Mucosa of rectum (tissue), 2 donors: ENCODE measurements around the gene OAF.

Experiments used
- H3K27ac ChIP-seq, 2 donors: one replicate each; pipeline ENCODE4 v1.7.0; 2013; ENCODE audit warnings: inconsistent platforms in 2 of 2, low read depth in 2 of 2, low read length in 2 of 2
- H3K27me3 ChIP-seq, 2 donors: one replicate each; pipeline ENCODE4 v1.7.0; 2013; ENCODE audit warnings: low read length in 2 of 2; ENCODE audit not compliant: control insufficient read depth in 2 of 2, insufficient read depth in 2 of 2
- H3K36me3 ChIP-seq, 2 donors: one replicate each; pipeline ENCODE4 v1.7.0; 2013; ENCODE audit warnings: low read length in 2 of 2; ENCODE audit not compliant: control insufficient read depth in 2 of 2, insufficient read depth in 2 of 2
- H3K4me1 ChIP-seq, 2 donors: one replicate each; pipeline ENCODE4 v1.7.0; 2013; ENCODE audit warnings: low read length in 2 of 2, mild to moderate bottlenecking in 1 of 2; ENCODE audit not compliant: control insufficient read depth in 2 of 2, insufficient read depth in 2 of 2
- H3K4me3 ChIP-seq, 2 donors: one replicate each; pipeline ENCODE4 v1.7.0; 2013; ENCODE audit warnings: low read length in 2 of 2
- H3K9ac ChIP-seq, 2 donors: one replicate each; pipeline ENCODE4 v1.7.0; 2013; ENCODE audit warnings: low read length in 2 of 2, low read depth in 1 of 2, mild to moderate bottlenecking in 1 of 2
- H3K9me3 ChIP-seq, 2 donors: one replicate each; pipeline ENCODE4 v1.7.0; 2013; ENCODE audit warnings: low read length in 2 of 2; ENCODE audit not compliant: control insufficient read depth in 2 of 2
- donor health status: healthy.
- donor health status: Normal muscosa, but diverticular disease.

Gene OAF

GRCh38 chr11:120238968-120239620 is 28.3 kb downstream of the OAF start:
- H3K4me3 ChIP-seq = no peak overlapping the region
- H3K9me3 ChIP-seq = no peaks in the 10 kb centered on the region
- H3K9ac ChIP-seq = no peak overlapping the region
- peaks cover 2 to 10% of the 10 kb centered on the region in 2 donors for H3K4me1 ChIP-seq
- H3K27me3 ChIP-seq = peaks cover 17 to 31% of the 10 kb centered on the region in 2 donors
- no peak overlapping the region for H3K27ac ChIP-seq
- H3K36me3 ChIP-seq = no peaks in the 10 kb centered on the region

GRCh38 chr11:120239713-120240640 is 29.1 kb downstream of the OAF start, which contains the start of gene POU2F3:
Gene POU2F3, plus strand, starts transcription at chr11:120240140. Its CDS starts 204 bp downstream, at chr11:120240344.
- Histone ChIP-seq H3K36me3 (no peaks in the 10 kb centered on the region), H3K9ac (no peak within 1 kb of the TSS), H3K4me3 (no peak within 1 kb of the TSS), H3K27me3 (peaks cover 17 to 31% of the 10 kb centered on the region in 2 donors), H3K27ac (no peak within 1 kb of the TSS), H3K4me1 (peaks cover 0 to 3% of the 10 kb centered on the region in 2 donors), H3K9me3 (no peaks in the 10 kb centered on the region)

- no peak overlapping the region for H3K9ac ChIP-seq
- no peaks in the 10 kb centered on the region for H3K9me3 ChIP-seq
- H3K27ac ChIP-seq = no peak overlapping the region
- peaks cover 0 to 3% of the 10 kb centered on the region in 2 donors for H3K4me1 ChIP-seq
- H3K36me3 ChIP-seq = no peaks in the 10 kb centered on the region
- H3K4me3 ChIP-seq = no peak overlapping the region
- peaks cover 17 to 33% of the 10 kb centered on the region in 2 donors for H3K27me3 ChIP-seq
Measured at GRCh38 chr11:120240866-120241265, 30.0 kb downstream of the OAF start.

GRCh38 chr11:120241277-120241676 is 30.4 kb downstream of the OAF start:
- Histone ChIP-seq H3K9me3 (no peaks in the 10 kb centered on the region), H3K36me3 (no peaks in the 10 kb centered on the region), H3K27ac (no peak overlapping the region), H3K4me3 (no peak overlapping the region), H3K9ac (no peak overlapping the region), H3K4me1 (peaks cover 0 to 3% of the 10 kb centered on the region in 2 donors), H3K27me3 (peaks cover 17 to 33% of the 10 kb centered on the region in 2 donors)

- Histone ChIP-seq H3K27ac (no peak overlapping the region), H3K4me1 (peaks cover 0 to 3% of the 10 kb centered on the region in 2 donors), H3K27me3 (peaks cover 18 to 33% of the 10 kb centered on the region in 2 donors), H3K9me3 (no peaks in the 10 kb centered on the region), H3K9ac (no peak overlapping the region), H3K36me3 (no peaks in the 10 kb centered on the region), H3K4me3 (no peak overlapping the region)
Measured at GRCh38 chr11:120243221-120243620, 32.4 kb downstream of the OAF start.

- Histone ChIP-seq H3K27ac (no peak overlapping the region), H3K4me1 (peaks cover 0 to 3% of the 10 kb centered on the region in 2 donors), H3K9me3 (no peaks in the 10 kb centered on the region), H3K9ac (no peak overlapping the region), H3K4me3 (no peak overlapping the region), H3K27me3 (peaks cover 16 to 28% of the 10 kb centered on the region in 2 donors), H3K36me3 (no peaks in the 10 kb centered on the region)
Measured at GRCh38 chr11:120244476-120245365, 33.9 kb downstream of the OAF start.

- H3K9ac ChIP-seq = no peak overlapping the region
- H3K9me3 ChIP-seq = no peaks in the 10 kb centered on the region
- no peak overlapping the region for H3K27ac ChIP-seq
- peaks cover 17 to 24% of the 10 kb centered on the region in 2 donors for H3K27me3 ChIP-seq
- no peak overlapping the region for H3K4me3 ChIP-seq
- no peaks in the 10 kb centered on the region for H3K4me1 ChIP-seq
- no peaks in the 10 kb centered on the region for H3K36me3 ChIP-seq
Measured at GRCh38 chr11:120245434-120245833, 34.6 kb downstream of the OAF start.

- Histone ChIP-seq H3K4me1 (no peaks in the 10 kb centered on the region), H3K27me3 (peaks cover 4 to 8% of the 10 kb centered on the region in 2 donors), H3K9ac (no peak overlapping the region), H3K36me3 (no peaks in the 10 kb centered on the region), H3K27ac (no peak overlapping the region), H3K9me3 (no peaks in the 10 kb centered on the region), H3K4me3 (no peak overlapping the region)
Measured at GRCh38 chr11:120248551-120249278, 37.9 kb downstream of the OAF start.
